H9 (cell line): Measurements from ENCODE around the gene HEATR5B. TPM values are rescaled to one million over a fixed set of nuclear protein-coding genes. Genes with fewer than 3 reads are reported as not detected.
"Not testable (repeated sequence)": the region's sequence is repeated elsewhere in the genome, so short reads cannot be mapped to it uniquely, and the experiment has no call there.

ENCODE experiments used
- DNase-seq: peaks from one replicate; pipeline ENCODE4 v3.0.0-alpha.2; 2017
- H2AFZ ChIP-seq: one replicate; pipeline ENCODE4 v1.6.1; 2013; ENCODE audit warnings: mild to moderate bottlenecking, low read length, control low read depth, moderate library complexity
- H2AK5ac ChIP-seq: 2 replicates; pipeline ENCODE4 v1.6.1; 2013; ENCODE audit warnings: low read length, control low read depth, mixed read lengths; ENCODE audit not compliant: insufficient read length
- H2BK120ac ChIP-seq: one replicate; pipeline ENCODE4 v1.6.1; 2013; ENCODE audit warnings: low read depth, mild to moderate bottlenecking, low read length, control low read depth, inconsistent platforms; ENCODE audit not compliant: poor library complexity, severe bottlenecking
- H2BK12ac ChIP-seq: 2 replicates; pipeline ENCODE4 v1.6.1; 2013; ENCODE audit warnings: low read length, control low read depth, mixed read lengths, low read depth; ENCODE audit not compliant: insufficient read length
- H2BK15ac ChIP-seq: 2 replicates; pipeline ENCODE4 v1.6.1; 2013; ENCODE audit warnings: low read depth, low read length, control low read depth
- H2BK20ac ChIP-seq: one replicate; pipeline ENCODE4 v1.6.1; 2013; ENCODE audit warnings: low read depth, mild to moderate bottlenecking, low read length, control low read depth, inconsistent platforms; ENCODE audit not compliant: poor library complexity, severe bottlenecking
- H2BK5ac ChIP-seq: 2 replicates; pipeline ENCODE4 v1.6.1; 2013; ENCODE audit warnings: low read length, control low read depth, mixed read lengths; ENCODE audit not compliant: insufficient read length
- H3K14ac ChIP-seq: 2 replicates; pipeline ENCODE4 v1.6.1; 2013; ENCODE audit warnings: low read length, control low read depth; ENCODE audit not compliant: insufficient read depth
- H3K18ac ChIP-seq: 2 replicates; pipeline ENCODE4 v1.6.1; 2013; ENCODE audit warnings: low read depth, mild to moderate bottlenecking, mixed read lengths, low read length, control low read depth; ENCODE audit not compliant: insufficient read length
- H3K23ac ChIP-seq: 2 replicates; pipeline ENCODE4 v1.6.1; 2013; ENCODE audit warnings: low read length, control low read depth, mixed read lengths, low read depth; ENCODE audit not compliant: insufficient read length
- H3K23me2 ChIP-seq: 2 replicates; pipeline ENCODE4 v1.6.1; 2013; ENCODE audit warnings: low read depth, mild to moderate bottlenecking, mixed read lengths, low read length, control low read depth; ENCODE audit not compliant: insufficient read length, poor library complexity, severe bottlenecking
- H3K27ac ChIP-seq: 2 replicates; pipeline ENCODE4 v1.5.1; 2013; ENCODE audit warnings: low read length, control low read depth, mixed read lengths, low read depth; ENCODE audit not compliant: insufficient read length
- H3K27me3 ChIP-seq: 2 replicates; pipeline ENCODE4 v1.6.1; 2013; ENCODE audit warnings: low read length, control low read depth, inconsistent platforms; ENCODE audit not compliant: insufficient read depth
- H3K4ac ChIP-seq: 2 replicates; pipeline ENCODE4 v1.6.1; 2013; ENCODE audit warnings: low read depth, mild to moderate bottlenecking, control low read depth, inconsistent platforms, low read length, moderate library complexity
- H3K4me1 ChIP-seq: 2 replicates; pipeline ENCODE4 v1.6.1; 2013; ENCODE audit warnings: low read length, control low read depth, inconsistent platforms; ENCODE audit not compliant: insufficient read depth
- H3K4me2 ChIP-seq: 2 replicates; pipeline ENCODE4 v1.6.1; 2013; ENCODE audit warnings: low read length, control low read depth, mixed read lengths; ENCODE audit not compliant: insufficient read length, insufficient read depth
- H3K56ac ChIP-seq: 2 replicates; pipeline ENCODE4 v1.6.1; 2013; ENCODE audit warnings: low read depth, mild to moderate bottlenecking, mixed read lengths, low read length, control low read depth; ENCODE audit not compliant: insufficient read length
- H3K79me1 ChIP-seq: 2 replicates; pipeline ENCODE4 v1.6.1; 2013; ENCODE audit warnings: low read depth, mild to moderate bottlenecking, moderate library complexity, low read length, control low read depth, inconsistent platforms; ENCODE audit not compliant: insufficient read depth, poor library complexity, severe bottlenecking
- H3K79me2 ChIP-seq: 2 replicates; pipeline ENCODE4 v1.6.1; 2013; ENCODE audit warnings: low read length, control low read depth, inconsistent platforms; ENCODE audit not compliant: insufficient read depth
- H3K9ac ChIP-seq: 2 replicates; pipeline ENCODE4 v1.6.1; 2013; ENCODE audit warnings: low read length, control low read depth, mixed read lengths; ENCODE audit not compliant: insufficient read length; ENCODE audit errors: extremely low read depth
- H3K9me3 ChIP-seq: one replicate; pipeline ENCODE4 v1.6.1; 2013; ENCODE audit warnings: low read depth, low read length, inconsistent platforms; ENCODE audit not compliant: control insufficient read depth
- H3T11ph ChIP-seq: one replicate; pipeline ENCODE4 v1.6.1; 2013; ENCODE audit warnings: mild to moderate bottlenecking, low read length, control low read depth, inconsistent platforms
- H4K20me1 ChIP-seq: one replicate; pipeline ENCODE4 v1.6.1; 2013; ENCODE audit not compliant: control insufficient read depth, insufficient read length, insufficient read depth
- H4K5ac ChIP-seq: 2 replicates; pipeline ENCODE4 v1.6.1; 2013; ENCODE audit warnings: low read depth, mild to moderate bottlenecking, mixed read lengths, low read length, control low read depth; ENCODE audit not compliant: insufficient read length
- H4K8ac ChIP-seq: replicated peaks from 2 replicates; pipeline ENCODE4 v1.6.1; 2013; ENCODE audit warnings: low read length, control low read depth, mixed read lengths, low read depth; ENCODE audit not compliant: insufficient read length
- H4K91ac ChIP-seq: 2 replicates; pipeline ENCODE4 v1.6.1; 2013; ENCODE audit warnings: low read depth, mild to moderate bottlenecking, moderate library complexity, mixed read lengths, low read length, control low read depth; ENCODE audit not compliant: insufficient read length
- H3K27ac Mint-ChIP-seq, 3 experiments: 2 replicates in 2 of 3; 3 replicates in 1 of 3; pipeline ENCODE4 v1.8.0; 2020 to 2021; ENCODE audit warnings: mixed read lengths in 3 of 3, mild to moderate bottlenecking in 1 of 3, moderate library complexity in 1 of 3
- H3K27me3 Mint-ChIP-seq: 2 replicates; pipeline ENCODE4 v1.8.0; 2021; ENCODE audit warnings: low read depth, mild to moderate bottlenecking, moderate library complexity, mixed read lengths
- H3K36me3 Mint-ChIP-seq, 3 experiments: 2 replicates in 2 of 3; 3 replicates in 1 of 3; pipeline ENCODE4 v1.8.0; 2020 to 2021; ENCODE audit warnings: low read depth in 3 of 3, mixed read lengths in 3 of 3; ENCODE audit not compliant: insufficient read depth in 1 of 3
- H3K4me1 Mint-ChIP-seq, 2 experiments: 2 replicates each; pipeline ENCODE4 v1.8.0; 2020; ENCODE audit warnings: mixed read lengths in 2 of 2
- H3K4me3 Mint-ChIP-seq, 2 experiments: 2 replicates in 1 of 2; 3 replicates in 1 of 2; pipeline ENCODE4 v1.8.0; 2020 to 2021; ENCODE audit warnings: mild to moderate bottlenecking in 2 of 2, mixed read lengths in 2 of 2, moderate library complexity in 1 of 2
- H3K9me3 Mint-ChIP-seq, 2 experiments: 2 replicates in 1 of 2; 3 replicates in 1 of 2; pipeline ENCODE4 v1.8.0; 2020; ENCODE audit warnings: mild to moderate bottlenecking in 2 of 2, mixed read lengths in 2 of 2, moderate library complexity in 1 of 2
- WGBS: extraction: QIAGEN DNeasy Blood & Tissue Kit; methylation state at CpG from one replicate; pipeline ENCODE4 v1.1.7; 2013; ENCODE audit warnings: missing lambda C conversion rate, low lambda C conversion rate, mixed read lengths; ENCODE audit not compliant: insufficient read length; ENCODE audit errors: extremely low coverage; 5-methylcytosine and 5-hydroxymethylcytosine counted together
- total RNA-seq: library from RNA; stranded (reverse); gene quantifications from 2 replicates; pipeline ENCODE4 v1.2.1, GENCODE V29; 2021
- TF ChIP-seq, protein P1 (sequence below): fragments of 200-600 bp; sonication (generic); conservative IDR thresholded peaks from 3 replicates; pipeline ENCODE4 v1.8.0; 2021; ENCODE audit warnings: antibody characterized with exemption, mild to moderate bottlenecking

HEATR5B gene
- total RNA-seq, 1 experiment from 2014 or later: 14.0 TPM

GRCh38 chr2:36949845-36950244 lies 134.3 kb downstream of the HEATR5B start:
- H3K4me3 Mint-ChIP-seq: no peak overlapping the region
- Histone ChIP-seq H3K4me1 (peaks cover 6% of the 10 kb centered on the region), H2BK15ac (no peak overlapping the region)

GRCh38 chr2:36945240-36945639 lies 138.9 kb downstream of the HEATR5B start:
- H4K20me1 ChIP-seq, H3K79me1 ChIP-seq, H3K4me1 Mint-ChIP-seq, H3K23ac ChIP-seq, H2BK12ac ChIP-seq, H3K36me3 Mint-ChIP-seq, DNase-seq, H3K27me3 Mint-ChIP-seq, H2AFZ ChIP-seq, H2BK20ac ChIP-seq, H4K5ac ChIP-seq, H3K18ac ChIP-seq, H3K56ac ChIP-seq, H3K4me1 ChIP-seq, H3K9me3 Mint-ChIP-seq, H3T11ph ChIP-seq, H2AK5ac ChIP-seq, H3K79me2 ChIP-seq, H3K23me2 ChIP-seq, H3K4me3 Mint-ChIP-seq, H3K27ac ChIP-seq, H4K8ac ChIP-seq, H2BK5ac ChIP-seq, H2BK15ac ChIP-seq, H3K27me3 ChIP-seq, H3K9ac ChIP-seq, H3K9me3 ChIP-seq, H4K91ac ChIP-seq, H2BK120ac ChIP-seq, H3K4me2 ChIP-seq, H3K4ac ChIP-seq, H3K14ac ChIP-seq: not testable (repeated sequence)
- no CpG with 5 or more reads among the region's 10 CpGs for WGBS
- H3K27ac Mint-ChIP-seq: peak overlapping the region in 2 of 3 experiments; percentile 62 to 79; a peak in 3 of 7 replicates

More at GRCh38 chr2:36949845-36950244, 134.3 kb downstream of the HEATR5B start:
- Histone ChIP-seq H3K23me2 (no peaks in the 10 kb centered on the region), H4K20me1 (no peaks in the 10 kb centered on the region), H2BK120ac (no peak overlapping the region), H3K9me3 (no peaks in the 10 kb centered on the region), H3K4ac (no peak overlapping the region), H3K79me2 (no peaks in the 10 kb centered on the region; the same call in 1 of the 2 replicates), H2BK20ac (no peak overlapping the region), H3K14ac (no peak overlapping the region), H3T11ph (no peak overlapping the region), H3K27ac (no peak overlapping the region), H3K27me3 (no peaks in the 10 kb centered on the region), H2BK12ac (no peak overlapping the region), H2AFZ (no peak overlapping the region), H3K56ac (no peak overlapping the region), H4K5ac (no peak overlapping the region), H3K18ac (no peak overlapping the region), H4K8ac (no peak overlapping the region), H3K9ac (no peak overlapping the region), H3K4me2 (no peak overlapping the region), H2AK5ac (no peak overlapping the region), H4K91ac (no peak overlapping the region), H3K79me1 (no peaks in the 10 kb centered on the region), H2BK5ac (no peak overlapping the region), H3K23ac (no peak overlapping the region)
- TF ChIP-seq, protein P1, sequence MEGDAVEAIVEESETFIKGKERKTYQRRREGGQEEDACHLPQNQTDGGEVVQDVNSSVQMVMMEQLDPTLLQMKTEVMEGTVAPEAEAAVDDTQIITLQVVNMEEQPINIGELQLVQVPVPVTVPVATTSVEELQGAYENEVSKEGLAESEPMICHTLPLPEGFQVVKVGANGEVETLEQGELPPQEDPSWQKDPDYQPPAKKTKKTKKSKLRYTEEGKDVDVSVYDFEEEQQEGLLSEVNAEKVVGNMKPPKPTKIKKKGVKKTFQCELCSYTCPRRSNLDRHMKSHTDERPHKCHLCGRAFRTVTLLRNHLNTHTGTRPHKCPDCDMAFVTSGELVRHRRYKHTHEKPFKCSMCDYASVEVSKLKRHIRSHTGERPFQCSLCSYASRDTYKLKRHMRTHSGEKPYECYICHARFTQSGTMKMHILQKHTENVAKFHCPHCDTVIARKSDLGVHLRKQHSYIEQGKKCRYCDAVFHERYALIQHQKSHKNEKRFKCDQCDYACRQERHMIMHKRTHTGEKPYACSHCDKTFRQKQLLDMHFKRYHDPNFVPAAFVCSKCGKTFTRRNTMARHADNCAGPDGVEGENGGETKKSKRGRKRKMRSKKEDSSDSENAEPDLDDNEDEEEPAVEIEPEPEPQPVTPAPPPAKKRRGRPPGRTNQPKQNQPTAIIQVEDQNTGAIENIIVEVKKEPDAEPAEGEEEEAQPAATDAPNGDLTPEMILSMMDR: no peak
- H3K36me3 Mint-ChIP-seq: 0 out of 7 replicates have a peak, but pooled peaks cover 0 to 5% (median 0%) of the 10 kb centered on the region in 3 experiments
- no peak for DNase-seq
- H3K27me3 Mint-ChIP-seq: no peaks in the 10 kb centered on the region
- peaks cover 32% of the 10 kb centered on the region in 2 experiments for H3K4me1 Mint-ChIP-seq
- H3K9me3 Mint-ChIP-seq: no peaks in the 10 kb centered on the region
- peak overlapping the region in 2 of 3 experiments; percentile 2 to 42; a peak in 3 of 7 replicates for H3K27ac Mint-ChIP-seq
- no CpG with 5 or more reads among the region's 1 CpG for WGBS
